HG02678 (cell line): ENCODE data around the gene CRIM1.

ENCODE experiments used
- ATAC-seq: cut with Tn5 transposase; IDR thresholded peaks from one replicate; pipeline ENCODE4 v1.9.1; 2021; ENCODE audit warnings: mild to moderate bottlenecking, moderate library complexity; ENCODE audit not compliant: unreplicated experiment

The CRIM1 gene

GRCh38 chr2:36393738-36394256, 38.2 kb downstream of the CRIM1 start:
- ATAC-seq = no peak

- ATAC-seq = no peak
Measured at GRCh38 chr2:36394804-36395203, 39.2 kb downstream of the CRIM1 start.

GRCh38 chr2:36395866-36396265, 40.3 kb downstream of the CRIM1 start:
- no peak for ATAC-seq

- no peak for ATAC-seq
Measured at GRCh38 chr2:36396878-36397539, 41.4 kb downstream of the CRIM1 start.

- no peak for ATAC-seq
Measured at GRCh38 chr2:36397728-36398413, 42.3 kb downstream of the CRIM1 start.

- no peak for ATAC-seq
Measured at GRCh38 chr2:36399050-36399449, 43.5 kb downstream of the CRIM1 start.

GRCh38 chr2:36403675-36404230, 48.2 kb downstream of the CRIM1 start:
- ATAC-seq = peak; percentile 57

- peak; percentile 35 for ATAC-seq
Measured at GRCh38 chr2:36404318-36404717, 48.7 kb downstream of the CRIM1 start.

GRCh38 chr2:36404754-36405153, 49.2 kb downstream of the CRIM1 start:
- ATAC-seq = peak; percentile 61

GRCh38 chr2:36405183-36405582, 49.6 kb downstream of the CRIM1 start:
- ATAC-seq = peak; percentile 4

GRCh38 chr2:36406296-36406695, 50.7 kb downstream of the CRIM1 start:
- no peak for ATAC-seq

- no peak for ATAC-seq
Measured at GRCh38 chr2:36407413-36407812, 51.8 kb downstream of the CRIM1 start.

GRCh38 chr2:36408198-36408703, 52.7 kb downstream of the CRIM1 start:
- ATAC-seq = no peak

- ATAC-seq = no peak
Measured at GRCh38 chr2:36409335-36409734, 53.8 kb downstream of the CRIM1 start.

- no peak for ATAC-seq
Measured at GRCh38 chr2:36409935-36410334, 54.4 kb downstream of the CRIM1 start.

- ATAC-seq = no peak
Measured at GRCh38 chr2:36410681-36411080, 55.1 kb downstream of the CRIM1 start.

GRCh38 chr2:36411962-36412444, 56.4 kb downstream of the CRIM1 start:
- no peak for ATAC-seq

- ATAC-seq = no peak
Measured at GRCh38 chr2:36413218-36413617, 57.6 kb downstream of the CRIM1 start.

GRCh38 chr2:36414307-36414706, 58.7 kb downstream of the CRIM1 start:
- no peak for ATAC-seq

GRCh38 chr2:36415381-36416022, 59.9 kb downstream of the CRIM1 start:
- ATAC-seq = no peak
